Omental fat pad (tissue), 4 donors: ENCODE measurements around the gene TMEM9. TPM values are rescaled to one million over a fixed set of nuclear protein-coding genes. Genes with fewer than 3 reads are reported as not detected.

Experiments
- ATAC-seq: fragments of 150-250 bp; one replicate; pipeline ENCODE4 v1.9.1; 2016; ENCODE audit warnings: mild to moderate bottlenecking, moderate library complexity; ENCODE audit not compliant: low FRiP score
- DNase-seq: peaks from one replicate; pipeline ENCODE4 v3.0.0-alpha.2; 2019; ENCODE audit warnings: low spot score
- CTCF ChIP-seq, 3 donors: fragments of 450-650 bp; IDR thresholded peaks; one replicate each; pipeline ENCODE4 v1.5.1; 2016 to 2017; ENCODE audit warnings: antibody characterized with exemption in 3 of 3, mild to moderate bottlenecking in 3 of 3, moderate library complexity in 2 of 3
- total RNA-seq, 4 donors: library from RNA; depleted of rRNA; stranded (reverse); fragments of >200 nt; gene quantifications; one replicate each; pipeline ENCODE4 v1.1.0, GENCODE V29; 2016

The TMEM9 gene
- total RNA-seq, 4 donors from 2014 or later = 26.2 to 53.8 (median 45.7) TPM

GRCh38 chr1:201142011-201142848 lies 12.0 kb downstream of the TMEM9 start:
- ATAC-seq (no peak), DNase-seq (no peak)
- TF ChIP-seq CTCF (IDR thresholded peaks at IDR 0.05) = no peak

GRCh38 chr1:201141418-201141817 lies 12.9 kb downstream of the TMEM9 start:
- no peak for ATAC-seq
- no peak for TF ChIP-seq CTCF (IDR thresholded peaks at IDR 0.05)
- DNase-seq = no peak

- no peak for TF ChIP-seq CTCF (IDR thresholded peaks at IDR 0.05)
- no peak for ATAC-seq
- no peak for DNase-seq
Observed at GRCh38 chr1:201140941-201141260, 13.4 kb downstream of the TMEM9 start.

GRCh38 chr1:201140235-201140940 lies 13.9 kb downstream of the TMEM9 start:
- DNase-seq = no peak
- TF ChIP-seq CTCF (IDR thresholded peaks at IDR 0.05) = no peak
- no peak for ATAC-seq

- no peak for ATAC-seq
- no peak for DNase-seq
- TF ChIP-seq CTCF (IDR thresholded peaks at IDR 0.05) = no peak
Observed at GRCh38 chr1:201139756-201140155, 14.5 kb downstream of the TMEM9 start.

- ATAC-seq (no peak), DNase-seq (no peak)
- TF ChIP-seq CTCF (IDR thresholded peaks at IDR 0.05) = no peak
Observed at GRCh38 chr1:201139306-201139705, 15.0 kb downstream of the TMEM9 start.
